Amniotic stem cell (primary cell): ENCODE data around the gene LCE1E.

Experiments used
- DNase-seq: peaks from one replicate; lab custom pipeline; 2025; lab: John Stamatoyannopoulos, UW

LCE1E gene

GRCh38 chr1:152777510-152778137, 8.4 kb upstream of the LCE1E start:
- no peak for DNase-seq

GRCh38 chr1:152783095-152783494, 3.0 kb upstream of the LCE1E start:
- no peak for DNase-seq

GRCh38 chr1:152795686-152796085, 9.6 kb downstream of the LCE1E start:
- no peak for DNase-seq

- DNase-seq: no peak
Observed at GRCh38 chr1:152796421-152796820, 10.4 kb downstream of the LCE1E start, which contains the start of gene LCE1D. Gene LCE1D (plus strand): TSS chr1:152796721. CDS start chr1:152797795, 1,074 bp downstream.

- DNase-seq: no peak
Observed at GRCh38 chr1:152801333-152801732, 15.3 kb downstream of the LCE1E start.

GRCh38 chr1:152806576-152806975, 20.5 kb downstream of the LCE1E start, which contains the start of gene LCE1C:
Gene LCE1C (minus strand): TSS chr1:152806651. CDS start chr1:152805478, 1,173 bp downstream.
- DNase-seq: no peak

- no peak for DNase-seq
Observed at GRCh38 chr1:152811050-152811449, 25.0 kb downstream of the LCE1E start.

- no peak for DNase-seq
Observed at GRCh38 chr1:152811671-152812070, 25.6 kb downstream of the LCE1E start, which contains the start of gene LCE1B. Gene LCE1B (plus strand): TSS chr1:152811971. CDS start chr1:152812447, 476 bp downstream.

- DNase-seq: no peak
Observed at GRCh38 chr1:152817309-152817708, 31.3 kb downstream of the LCE1E start.

- DNase-seq: no peak
Observed at GRCh38 chr1:152823294-152823693, 37.2 kb downstream of the LCE1E start.

GRCh38 chr1:152824964-152825363, 38.9 kb downstream of the LCE1E start:
- DNase-seq: no peak

- DNase-seq: no peak
Observed at GRCh38 chr1:152827173-152827572, 41.1 kb downstream of the LCE1E start, which contains the start of gene LCE1A. Gene LCE1A (plus strand): TSS chr1:152827473. CDS start chr1:152827473, 0 bp downstream.

- no peak for DNase-seq
Observed at GRCh38 chr1:152836870-152837269, 50.8 kb downstream of the LCE1E start.
